ENCODE data around the gene SSH2. TPM values are rescaled to one million over a fixed set of nuclear protein-coding genes. Genes with fewer than 3 reads are reported as not detected.
A peak's percentile ranks its signal among the peaks of the same experiment; 100 is the strongest.

The SSH2 gene
- total RNA-seq, 1 donor from 2014 or later, result 12.2 TPM

DNA sequence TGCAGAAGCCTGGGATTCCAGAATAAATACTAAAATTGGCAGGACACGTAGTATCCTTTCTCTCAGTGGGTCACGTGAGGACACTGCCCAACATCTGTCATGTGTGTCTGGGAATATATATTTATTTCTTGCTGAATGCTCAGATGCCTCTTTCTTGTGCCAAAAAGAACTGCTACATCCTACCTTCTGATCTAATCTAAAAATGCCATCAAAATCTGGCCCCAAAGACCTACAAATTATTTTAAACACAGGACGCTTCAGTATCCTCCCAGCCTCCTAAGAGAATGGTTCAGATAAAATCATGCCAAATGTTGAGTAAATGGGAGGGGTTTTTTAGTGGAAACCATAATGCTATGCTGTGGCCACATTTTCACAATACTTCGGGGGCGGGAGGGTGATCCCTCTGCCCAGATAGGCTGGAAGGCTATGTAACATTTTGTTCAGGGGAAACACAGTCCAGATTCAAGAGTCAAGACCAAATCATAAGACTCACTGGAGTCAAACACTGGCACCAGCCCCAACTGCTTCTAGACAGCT, 284.4 kb downstream of the SSH2 start:
- H3K27me3 Mint-ChIP-seq (ENCODE audit: insufficient read depth, low read depth), result no peaks in the 10 kb centered on the region
- TF ChIP-seq EZH2 (IDR thresholded peaks at IDR 0.05) (no peak), CTCF (IDR thresholded peaks at IDR 0.05) (no peak), EZH2phosphoT487 (IDR thresholded peaks at IDR 0.05) (no peak)
- Histone ChIP-seq H3K36me3 (no peaks in the 10 kb centered on the region), H3K27me3 (no peaks in the 10 kb centered on the region), H3K9me3 (ENCODE audit: low read depth) (no peaks in the 10 kb centered on the region), H3K27ac (no peak overlapping the region), H3F3A (ENCODE audit: low read depth) (no peaks in the 10 kb centered on the region), H3K4me1 (peaks cover 8% of the 10 kb centered on the region), H2AFZ (replicated peaks) (no peak overlapping the region), H3K9ac (no peak overlapping the region), H3K4me2 (no peak overlapping the region), H3K4me3 (no peak overlapping the region), H3K79me2 (ENCODE audit: low read depth) (no peaks in the 10 kb centered on the region), H4K20me1 (ENCODE audit: low read depth) (no peaks in the 10 kb centered on the region)
- H3K36me3 Mint-ChIP-seq, result peaks cover 15% of the 10 kb centered on the region
- no peak overlapping the region for H3K4me3 Mint-ChIP-seq
- H3K27ac Mint-ChIP-seq, result no peak overlapping the region
- no peak for DNase-seq (ENCODE audit: low spot score)
- peaks cover 11% of the 10 kb centered on the region for H3K4me1 Mint-ChIP-seq
- no peaks in the 10 kb centered on the region for H3K9me3 Mint-ChIP-seq

DNA sequence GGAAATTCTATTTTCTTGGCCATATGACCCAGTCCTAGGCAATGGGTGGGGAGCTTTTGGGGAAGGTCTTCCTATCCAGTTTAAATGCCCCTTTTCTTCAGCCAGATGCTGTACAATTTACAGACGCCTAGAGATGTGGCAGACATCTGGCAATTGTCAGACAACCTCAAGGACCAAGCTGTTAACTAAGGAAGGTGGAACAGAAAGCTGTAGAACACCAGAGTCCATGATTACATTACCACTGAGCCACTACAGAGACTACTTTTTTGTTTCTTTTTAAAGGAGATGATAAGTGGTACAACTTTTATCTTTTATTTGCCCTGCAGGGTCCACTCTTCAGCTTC, 286.2 kb downstream of the SSH2 start:
- no peak overlapping the region for H3K9ac ChIP-seq
- no peaks in the 10 kb centered on the region for H3K79me2 ChIP-seq (ENCODE audit: low read depth)
- H3K4me3 Mint-ChIP-seq, result no peak overlapping the region
- peaks cover 8% of the 10 kb centered on the region for H3K4me1 ChIP-seq
- no peak overlapping the region for H3K4me3 ChIP-seq
- H3K36me3 Mint-ChIP-seq, result peaks cover 15% of the 10 kb centered on the region
- peaks cover 4% of the 10 kb centered on the region for H3F3A ChIP-seq (ENCODE audit: low read depth)
- no peak for DNase-seq (ENCODE audit: low spot score)
- H3K27me3 Mint-ChIP-seq (ENCODE audit: insufficient read depth, low read depth), result peaks cover 2% of the 10 kb centered on the region
- H3K27ac Mint-ChIP-seq, result no peak overlapping the region
- H2AFZ ChIP-seq (replicated peaks), result no peak overlapping the region
- no peak for TF ChIP-seq EZH2 (IDR thresholded peaks at IDR 0.05)
- no peak for TF ChIP-seq CTCF (IDR thresholded peaks at IDR 0.05)
- no peak for TF ChIP-seq EZH2phosphoT487 (IDR thresholded peaks at IDR 0.05)
- H3K36me3 ChIP-seq, result no peaks in the 10 kb centered on the region
- no peaks in the 10 kb centered on the region for H3K27me3 ChIP-seq
- H3K4me2 ChIP-seq, result no peak overlapping the region
- H3K27ac ChIP-seq, result no peak overlapping the region
- no peaks in the 10 kb centered on the region for H3K9me3 ChIP-seq (ENCODE audit: low read depth)
- no peaks in the 10 kb centered on the region for H3K9me3 Mint-ChIP-seq
- H4K20me1 ChIP-seq (ENCODE audit: low read depth), result no peaks in the 10 kb centered on the region
- peaks cover 21% of the 10 kb centered on the region for H3K4me1 Mint-ChIP-seq

- H3K4me3 ChIP-seq, result no peak overlapping the region
- Mint-ChIP-seq H3K36me3 (peaks cover 10% of the 10 kb centered on the region), H3K4me1 (peaks cover 21% of the 10 kb centered on the region), H3K27ac (no peak overlapping the region), H3K9me3 (no peaks in the 10 kb centered on the region), H3K27me3 (ENCODE audit: insufficient read depth, low read depth) (peaks cover 2% of the 10 kb centered on the region), H3K4me3 (no peak overlapping the region)
- H3K36me3 ChIP-seq, result no peaks in the 10 kb centered on the region
- no peak overlapping the region for H3K4me2 ChIP-seq
- TF ChIP-seq CTCF (IDR thresholded peaks at IDR 0.05) (no peak), EZH2 (IDR thresholded peaks at IDR 0.05) (no peak), EZH2phosphoT487 (IDR thresholded peaks at IDR 0.05) (no peak)
- no peaks in the 10 kb centered on the region for H3K79me2 ChIP-seq (ENCODE audit: low read depth)
- peaks cover 8% of the 10 kb centered on the region for H3K4me1 ChIP-seq
- H3K27me3 ChIP-seq, result no peaks in the 10 kb centered on the region
- DNase-seq (ENCODE audit: low spot score), result peak; percentile 2
- no peak overlapping the region for H3K27ac ChIP-seq
- no peak overlapping the region for H2AFZ ChIP-seq (replicated peaks)
- H3K9me3 ChIP-seq (ENCODE audit: low read depth), result no peaks in the 10 kb centered on the region
- H3K9ac ChIP-seq, result no peak overlapping the region
- H3F3A ChIP-seq (ENCODE audit: low read depth), result peaks cover 5% of the 10 kb centered on the region
- H4K20me1 ChIP-seq (ENCODE audit: low read depth), result no peaks in the 10 kb centered on the region
Measured at GRCh38 chr17:29642171-29642611, 287.8 kb downstream of the SSH2 start.

All from neural progenitor cell (in vitro differentiated cells).